HEK293 (cell line): Measurements from ENCODE around the gene PLEKHA6.

Source experiments
- ZBTB7A ChIP-seq: fragments of 450-650 bp; formaldehyde crosslinking; IDR thresholded peaks from 2 replicates; pipeline ENCODE4 v1.5.1; 2016; ENCODE audit warnings: low read depth, missing biosample characterization, missing genetic modification characterization
- TF ChIP-seq, protein P1 (sequence below): fragments of 450-650 bp; formaldehyde crosslinking; IDR thresholded peaks from 2 replicates; pipeline ENCODE4 v1.5.1; 2016; ENCODE audit warnings: missing biosample characterization, missing genetic modification characterization
- TF ChIP-seq, protein P2 (sequence below): fragments of 450-650 bp; formaldehyde crosslinking; IDR thresholded peaks from 2 replicates; pipeline ENCODE4 v1.5.1; 2016; ENCODE audit warnings: missing biosample characterization, missing genetic modification characterization
- TF ChIP-seq, protein P3 (sequence below): fragments of 450-650 bp; formaldehyde crosslinking; IDR thresholded peaks from 2 replicates; pipeline ENCODE4 v1.5.1; 2016; ENCODE audit warnings: missing biosample characterization, missing genetic modification characterization

DNA sequence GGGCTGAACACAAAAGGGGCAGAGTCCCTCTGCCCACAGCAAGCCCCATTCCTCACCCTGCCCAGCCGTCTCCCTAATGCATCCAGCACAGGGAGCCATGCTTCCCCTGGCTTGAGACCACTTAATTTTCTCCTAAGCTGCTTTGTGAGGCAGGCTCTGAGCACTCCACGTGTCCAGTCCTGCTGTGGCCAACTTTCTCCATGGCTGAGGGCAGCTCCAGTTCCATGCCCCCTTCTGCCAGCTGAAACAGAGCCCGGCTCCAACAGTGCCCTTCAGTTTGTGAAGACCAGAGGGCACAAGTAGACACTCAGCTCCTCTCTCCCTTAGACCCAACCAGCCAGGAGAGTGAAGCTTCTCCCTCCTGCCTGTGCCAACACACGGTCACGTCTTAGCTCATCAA lies 33.8 kb downstream of the PLEKHA6 start:
- TF ChIP-seq, protein P1, sequence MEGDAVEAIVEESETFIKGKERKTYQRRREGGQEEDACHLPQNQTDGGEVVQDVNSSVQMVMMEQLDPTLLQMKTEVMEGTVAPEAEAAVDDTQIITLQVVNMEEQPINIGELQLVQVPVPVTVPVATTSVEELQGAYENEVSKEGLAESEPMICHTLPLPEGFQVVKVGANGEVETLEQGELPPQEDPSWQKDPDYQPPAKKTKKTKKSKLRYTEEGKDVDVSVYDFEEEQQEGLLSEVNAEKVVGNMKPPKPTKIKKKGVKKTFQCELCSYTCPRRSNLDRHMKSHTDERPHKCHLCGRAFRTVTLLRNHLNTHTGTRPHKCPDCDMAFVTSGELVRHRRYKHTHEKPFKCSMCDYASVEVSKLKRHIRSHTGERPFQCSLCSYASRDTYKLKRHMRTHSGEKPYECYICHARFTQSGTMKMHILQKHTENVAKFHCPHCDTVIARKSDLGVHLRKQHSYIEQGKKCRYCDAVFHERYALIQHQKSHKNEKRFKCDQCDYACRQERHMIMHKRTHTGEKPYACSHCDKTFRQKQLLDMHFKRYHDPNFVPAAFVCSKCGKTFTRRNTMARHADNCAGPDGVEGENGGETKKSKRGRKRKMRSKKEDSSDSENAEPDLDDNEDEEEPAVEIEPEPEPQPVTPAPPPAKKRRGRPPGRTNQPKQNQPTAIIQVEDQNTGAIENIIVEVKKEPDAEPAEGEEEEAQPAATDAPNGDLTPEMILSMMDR (tag by site-specific recombination) = no peak
- no peak for TF ChIP-seq ZBTB7A (tag by site-specific recombination)
- TF ChIP-seq, protein P2, sequence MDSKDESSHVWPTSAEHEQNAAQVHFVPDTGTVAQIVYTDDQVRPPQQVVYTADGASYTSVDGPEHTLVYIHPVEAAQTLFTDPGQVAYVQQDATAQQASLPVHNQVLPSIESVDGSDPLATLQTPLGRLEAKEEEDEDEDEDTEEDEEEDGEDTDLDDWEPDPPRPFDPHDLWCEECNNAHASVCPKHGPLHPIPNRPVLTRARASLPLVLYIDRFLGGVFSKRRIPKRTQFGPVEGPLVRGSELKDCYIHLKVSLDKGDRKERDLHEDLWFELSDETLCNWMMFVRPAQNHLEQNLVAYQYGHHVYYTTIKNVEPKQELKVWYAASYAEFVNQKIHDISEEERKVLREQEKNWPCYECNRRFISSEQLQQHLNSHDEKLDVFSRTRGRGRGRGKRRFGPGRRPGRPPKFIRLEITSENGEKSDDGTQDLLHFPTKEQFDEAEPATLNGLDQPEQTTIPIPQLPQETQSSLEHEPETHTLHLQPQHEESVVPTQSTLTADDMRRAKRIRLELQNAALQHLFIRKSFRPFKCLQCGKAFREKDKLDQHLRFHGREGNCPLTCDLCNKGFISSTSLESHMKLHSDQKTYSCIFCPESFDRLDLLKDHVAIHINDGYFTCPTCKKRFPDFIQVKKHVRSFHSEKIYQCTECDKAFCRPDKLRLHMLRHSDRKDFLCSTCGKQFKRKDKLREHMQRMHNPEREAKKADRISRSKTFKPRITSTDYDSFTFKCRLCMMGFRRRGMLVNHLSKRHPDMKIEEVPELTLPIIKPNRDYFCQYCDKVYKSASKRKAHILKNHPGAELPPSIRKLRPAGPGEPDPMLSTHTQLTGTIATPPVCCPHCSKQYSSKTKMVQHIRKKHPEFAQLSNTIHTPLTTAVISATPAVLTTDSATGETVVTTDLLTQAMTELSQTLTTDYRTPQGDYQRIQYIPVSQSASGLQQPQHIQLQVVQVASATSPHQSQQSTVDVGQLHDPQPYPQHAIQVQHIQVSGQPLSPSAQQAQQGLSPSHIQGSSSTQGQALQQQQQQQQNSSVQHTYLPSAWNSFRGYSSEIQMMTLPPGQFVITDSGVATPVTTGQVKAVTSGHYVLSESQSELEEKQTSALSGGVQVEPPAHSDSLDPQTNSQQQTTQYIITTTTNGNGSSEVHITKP (tag by site-specific recombination) = no peak
- TF ChIP-seq, protein P3, sequence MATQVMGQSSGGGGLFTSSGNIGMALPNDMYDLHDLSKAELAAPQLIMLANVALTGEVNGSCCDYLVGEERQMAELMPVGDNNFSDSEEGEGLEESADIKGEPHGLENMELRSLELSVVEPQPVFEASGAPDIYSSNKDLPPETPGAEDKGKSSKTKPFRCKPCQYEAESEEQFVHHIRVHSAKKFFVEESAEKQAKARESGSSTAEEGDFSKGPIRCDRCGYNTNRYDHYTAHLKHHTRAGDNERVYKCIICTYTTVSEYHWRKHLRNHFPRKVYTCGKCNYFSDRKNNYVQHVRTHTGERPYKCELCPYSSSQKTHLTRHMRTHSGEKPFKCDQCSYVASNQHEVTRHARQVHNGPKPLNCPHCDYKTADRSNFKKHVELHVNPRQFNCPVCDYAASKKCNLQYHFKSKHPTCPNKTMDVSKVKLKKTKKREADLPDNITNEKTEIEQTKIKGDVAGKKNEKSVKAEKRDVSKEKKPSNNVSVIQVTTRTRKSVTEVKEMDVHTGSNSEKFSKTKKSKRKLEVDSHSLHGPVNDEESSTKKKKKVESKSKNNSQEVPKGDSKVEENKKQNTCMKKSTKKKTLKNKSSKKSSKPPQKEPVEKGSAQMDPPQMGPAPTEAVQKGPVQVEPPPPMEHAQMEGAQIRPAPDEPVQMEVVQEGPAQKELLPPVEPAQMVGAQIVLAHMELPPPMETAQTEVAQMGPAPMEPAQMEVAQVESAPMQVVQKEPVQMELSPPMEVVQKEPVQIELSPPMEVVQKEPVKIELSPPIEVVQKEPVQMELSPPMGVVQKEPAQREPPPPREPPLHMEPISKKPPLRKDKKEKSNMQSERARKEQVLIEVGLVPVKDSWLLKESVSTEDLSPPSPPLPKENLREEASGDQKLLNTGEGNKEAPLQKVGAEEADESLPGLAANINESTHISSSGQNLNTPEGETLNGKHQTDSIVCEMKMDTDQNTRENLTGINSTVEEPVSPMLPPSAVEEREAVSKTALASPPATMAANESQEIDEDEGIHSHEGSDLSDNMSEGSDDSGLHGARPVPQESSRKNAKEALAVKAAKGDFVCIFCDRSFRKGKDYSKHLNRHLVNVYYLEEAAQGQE (tag by site-specific recombination) = no peak
